ENCODE results near the gene NR2F2. TPM values are rescaled to one million over a fixed set of nuclear protein-coding genes. Genes with fewer than 3 reads are reported as not detected.

The NR2F2 gene
- total and polyA plus RNA-seq, 2 experiments from 2014 or later: 0.16 TPM; not detected in 1

- peak; percentile 41 for DNase-seq (ENCODE audit: low spot score)
- H3K4me2 ChIP-seq: peak overlapping the region; percentile 89
Observed at GRCh38 chr15:96323319-96324145, 7.0 kb upstream of the NR2F2 start.

More at GRCh38 chr15:96323319-96324145, 7.0 kb upstream of the NR2F2 start:
- H3F3A ChIP-seq (replicated peaks; ENCODE audit: low read depth): peaks cover 39% of the 10 kb centered on the region
- peaks cover 53% of the 10 kb centered on the region for H3K4me1 Mint-ChIP-seq
- TF ChIP-seq POLR2AphosphoS5 (IDR thresholded peaks at IDR 0.05; ENCODE audit: low read depth) (no peak), ZNF462 (CRISPR knock-in tag; IDR thresholded peaks at IDR 0.05) (no peak), EZH2 (IDR thresholded peaks at IDR 0.05; ENCODE audit: low read depth, unreplicated experiment) (peak; percentile 72), EZH2phosphoT487 (IDR thresholded peaks at IDR 0.05; ENCODE audit: unreplicated experiment) (peak; percentile 94), NANOG (IDR thresholded peaks at IDR 0.05; ENCODE audit: borderline replicate concordance) (no peak)
- no peaks in the 10 kb centered on the region for H3K36me3 ChIP-seq (ENCODE audit: insufficient read depth)
- peak; percentile 13 for ATAC-seq
- peak overlapping the region; percentile 59 for H3K4me3 ChIP-seq
- peaks cover 95% of the 10 kb centered on the region for H3K27me3 Mint-ChIP-seq (ENCODE audit: insufficient read depth, low read depth, poor library complexity)
- peaks cover 100% of the 10 kb centered on the region for H3K27me3 ChIP-seq (ENCODE audit: insufficient read depth)
- H3K9me2 ChIP-seq (ENCODE audit: insufficient read depth): no peaks in the 10 kb centered on the region
- no peaks in the 10 kb centered on the region; the same call in 2 of the 3 replicates for H3K9me3 Mint-ChIP-seq
- no peak overlapping the region for H3K27ac Mint-ChIP-seq
- no peaks in the 10 kb centered on the region for H3K36me3 Mint-ChIP-seq (ENCODE audit: low read depth)
- H3K27ac ChIP-seq (ENCODE audit: low read depth): no peak overlapping the region
- peak overlapping the region; percentile 84; the same call in 1 of the 2 replicates for H2AFZ ChIP-seq
- no peaks in the 10 kb centered on the region for H3K79me2 ChIP-seq (replicated peaks; ENCODE audit: insufficient read depth)
- H3K4me3 Mint-ChIP-seq: peak overlapping the region; percentile 62
- H3K4me1 ChIP-seq (ENCODE audit: insufficient read depth): peaks cover 73% of the 10 kb centered on the region
- peaks cover 13% of the 10 kb centered on the region; the same call in 1 of the 2 replicates for H4K20me1 ChIP-seq (replicated peaks; ENCODE audit: insufficient read depth)
